Activated CD8-positive, alpha-beta T cell treated with anti-CD3 and anti-CD28 coated beads for 36 hours (primary cell): Measurements from ENCODE around the gene APBA1. TPM values are rescaled to one million over a fixed set of nuclear protein-coding genes. Genes with fewer than 3 reads are reported as not detected.

ENCODE experiments used
- ATAC-seq: fragments of 200-7000 bp; cut with Tn5 transposase; one replicate; pipeline ENCODE4 v1.10.0; 2021; ENCODE audit warnings: mild to moderate bottlenecking, moderate library complexity
- CTCF ChIA-PET: fragments of 350-600 bp; sonication (Branson Sonifier 250); formaldehyde crosslinking; loops from one replicate; lab custom pipeline; 2021; ENCODE audit warnings: antibody characterized with exemption; lab: Charles Lee
- POLR2A ChIA-PET: fragments of 350-600 bp; sonication (Branson Sonifier 250); formaldehyde crosslinking; loops from one replicate; lab custom pipeline; 2021; ENCODE audit warnings: antibody characterized with exemption; lab: Charles Lee
- DNase-seq: peaks from one replicate; pipeline ENCODE4 v3.0.0-alpha.2; 2020
- H3K27ac Mint-ChIP-seq: one replicate; pipeline ENCODE4 v1.8.0; 2021; ENCODE audit warnings: mild to moderate bottlenecking, mixed read lengths
- H3K27me3 Mint-ChIP-seq: one replicate; pipeline ENCODE4 v1.8.0; 2021; ENCODE audit warnings: mixed read lengths
- H3K36me3 Mint-ChIP-seq: one replicate; pipeline ENCODE4 v1.8.0; 2021; ENCODE audit warnings: low read depth, mixed read lengths
- H3K4me1 Mint-ChIP-seq: one replicate; pipeline ENCODE4 v1.8.0; 2021; ENCODE audit warnings: low read depth, mixed read lengths
- H3K4me3 Mint-ChIP-seq: one replicate; pipeline ENCODE4 v1.8.0; 2021; ENCODE audit warnings: mild to moderate bottlenecking, moderate library complexity, mixed read lengths
- H3K9me3 Mint-ChIP-seq: one replicate; pipeline ENCODE4 v1.8.0; 2021; ENCODE audit warnings: mixed read lengths
- intact Hi-C: fragments of 100-400 bp; cut with micrococcal nuclease; formaldehyde crosslinking; loops from one replicate; pipeline ENCODE4 v1.10.0; 2022
- total RNA-seq, 2 experiments: library from RNA; stranded (reverse); gene quantifications; one replicate each; pipeline ENCODE4 v1.2.3, GENCODE V29; 2021
- TF ChIP-seq, protein P1 (sequence below): fragments of 200-600 bp; IDR thresholded peaks from one replicate; pipeline ENCODE4 v1.8.0; 2022; ENCODE audit warnings: antibody characterized with exemption, mild to moderate bottlenecking

Gene APBA1
- total RNA-seq, 2 experiments from 2014 or later = 0.07 TPM; not detected in 1

- no peaks in the 10 kb centered on the region for H3K4me1 Mint-ChIP-seq
- intact Hi-C loops = no loop called here
- no peak overlapping the region for H3K4me3 Mint-ChIP-seq
Observed at GRCh38 chr9:69715096-69715495, 42.9 kb upstream of the APBA1 start.

GRCh38 chr9:69697475-69697874 lies 25.3 kb upstream of the APBA1 start:
- peaks cover 7% of the 10 kb centered on the region for H3K27me3 Mint-ChIP-seq
- peaks cover 28% of the 10 kb centered on the region for H3K9me3 Mint-ChIP-seq
- no peak overlapping the region for H3K4me3 Mint-ChIP-seq
- ATAC-seq (no peak), DNase-seq (no peak)
- intact Hi-C loops = no loop called here
- ChIA-PET CTCF (no interaction called here), POLR2A (no interaction called here)
- no peaks in the 10 kb centered on the region for H3K36me3 Mint-ChIP-seq
- TF ChIP-seq, protein P1, sequence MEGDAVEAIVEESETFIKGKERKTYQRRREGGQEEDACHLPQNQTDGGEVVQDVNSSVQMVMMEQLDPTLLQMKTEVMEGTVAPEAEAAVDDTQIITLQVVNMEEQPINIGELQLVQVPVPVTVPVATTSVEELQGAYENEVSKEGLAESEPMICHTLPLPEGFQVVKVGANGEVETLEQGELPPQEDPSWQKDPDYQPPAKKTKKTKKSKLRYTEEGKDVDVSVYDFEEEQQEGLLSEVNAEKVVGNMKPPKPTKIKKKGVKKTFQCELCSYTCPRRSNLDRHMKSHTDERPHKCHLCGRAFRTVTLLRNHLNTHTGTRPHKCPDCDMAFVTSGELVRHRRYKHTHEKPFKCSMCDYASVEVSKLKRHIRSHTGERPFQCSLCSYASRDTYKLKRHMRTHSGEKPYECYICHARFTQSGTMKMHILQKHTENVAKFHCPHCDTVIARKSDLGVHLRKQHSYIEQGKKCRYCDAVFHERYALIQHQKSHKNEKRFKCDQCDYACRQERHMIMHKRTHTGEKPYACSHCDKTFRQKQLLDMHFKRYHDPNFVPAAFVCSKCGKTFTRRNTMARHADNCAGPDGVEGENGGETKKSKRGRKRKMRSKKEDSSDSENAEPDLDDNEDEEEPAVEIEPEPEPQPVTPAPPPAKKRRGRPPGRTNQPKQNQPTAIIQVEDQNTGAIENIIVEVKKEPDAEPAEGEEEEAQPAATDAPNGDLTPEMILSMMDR = no peak
- H3K4me1 Mint-ChIP-seq = no peaks in the 10 kb centered on the region
- H3K27ac Mint-ChIP-seq = no peak overlapping the region

More at GRCh38 chr9:69715096-69715495, 42.9 kb upstream of the APBA1 start:
- TF ChIP-seq, protein P1 = no peak
- ChIA-PET CTCF (no interaction called here), POLR2A (no interaction called here)
- Mint-ChIP-seq H3K27me3 (no peaks in the 10 kb centered on the region), H3K9me3 (no peaks in the 10 kb centered on the region), H3K36me3 (peaks cover 36% of the 10 kb centered on the region), H3K27ac (no peak overlapping the region)
- DNase-seq (no peak), ATAC-seq (no peak)

GRCh38 chr9:69696802-69697201 lies 24.6 kb upstream of the APBA1 start:
- DNase-seq = no peak
- H3K4me3 Mint-ChIP-seq = no peak overlapping the region
- no peak for ATAC-seq
- H3K27me3 Mint-ChIP-seq = peaks cover 7% of the 10 kb centered on the region
- peaks cover 26% of the 10 kb centered on the region for H3K9me3 Mint-ChIP-seq
- intact Hi-C loops = no loop called here
- ChIA-PET CTCF (no interaction called here), POLR2A (no interaction called here)
- H3K36me3 Mint-ChIP-seq = no peaks in the 10 kb centered on the region
- TF ChIP-seq, protein P1 = no peak
- H3K27ac Mint-ChIP-seq = no peak overlapping the region
- H3K4me1 Mint-ChIP-seq = no peaks in the 10 kb centered on the region

DNA sequence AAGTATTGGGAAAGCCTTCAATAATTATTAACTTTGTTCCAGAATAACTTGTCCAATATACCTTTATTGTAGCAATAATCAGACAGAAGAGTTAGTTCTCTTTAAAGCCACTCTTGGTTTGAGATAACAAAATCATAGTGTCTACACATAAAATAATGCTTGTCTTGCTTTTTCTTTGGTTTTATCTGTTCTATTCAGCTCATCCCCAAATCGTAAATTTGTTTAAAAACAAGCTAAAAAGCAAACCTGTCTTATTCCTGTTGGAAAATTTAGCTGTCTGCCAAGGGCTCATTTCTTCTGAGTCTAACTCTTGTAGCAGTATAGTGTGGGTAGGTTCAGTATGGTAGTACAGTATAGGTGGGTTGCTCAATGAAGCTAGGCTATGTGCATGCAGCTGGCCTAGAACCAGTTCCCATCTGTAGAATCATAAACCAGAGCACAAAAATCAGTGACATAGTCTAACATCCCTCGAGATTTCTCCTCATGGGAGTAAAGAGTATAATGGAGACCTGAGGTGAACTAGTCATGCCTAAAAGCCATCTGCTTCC lies 17.9 kb upstream of the APBA1 start:
- ChIA-PET CTCF (no interaction called here), POLR2A (no interaction called here)

DNA sequence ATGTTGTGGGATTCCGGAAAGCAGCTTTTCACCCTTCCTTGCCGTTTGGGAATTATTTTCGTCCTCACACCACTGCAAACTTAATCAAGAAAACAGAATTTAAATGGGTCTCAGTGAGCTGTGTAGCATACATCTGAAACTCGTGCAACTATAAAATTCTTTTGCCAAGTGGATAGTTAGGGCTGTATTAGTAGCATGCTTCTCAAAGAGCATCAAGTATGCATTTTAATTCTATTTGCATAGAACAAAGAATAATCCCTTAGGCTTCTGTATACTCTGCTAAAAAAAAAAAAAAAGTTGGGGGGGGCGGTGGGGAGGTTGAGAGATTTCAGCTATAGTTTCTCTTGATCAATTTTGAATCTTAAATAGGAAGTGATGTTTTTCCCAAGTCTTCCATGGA lies 11.8 kb upstream of the APBA1 start:
- intact Hi-C loops = no loop called here
- ChIA-PET CTCF (no interaction called here), POLR2A (no interaction called here)
- ATAC-seq (no peak), DNase-seq (no peak)
- peaks cover 12% of the 10 kb centered on the region for H3K27me3 Mint-ChIP-seq
- H3K9me3 Mint-ChIP-seq = no peaks in the 10 kb centered on the region
- TF ChIP-seq, protein P1 = no peak
- H3K4me1 Mint-ChIP-seq = no peaks in the 10 kb centered on the region
- no peak overlapping the region for H3K4me3 Mint-ChIP-seq
- no peak overlapping the region for H3K27ac Mint-ChIP-seq
- no peaks in the 10 kb centered on the region for H3K36me3 Mint-ChIP-seq

More for the DNA sequence above, 17.9 kb upstream of the APBA1 start:
- intact Hi-C loops = no loop called here
- no peak for ATAC-seq
- Mint-ChIP-seq H3K4me3 (no peak overlapping the region), H3K27ac (no peak overlapping the region), H3K27me3 (peaks cover 15% of the 10 kb centered on the region), H3K36me3 (no peaks in the 10 kb centered on the region), H3K4me1 (no peaks in the 10 kb centered on the region), H3K9me3 (peaks cover 4% of the 10 kb centered on the region)
- TF ChIP-seq, protein P1 = no peak
- no peak for DNase-seq
